NCI-H1436 treated with DMSO at 0.1 percent for 48 hours (cell line): ENCODE data around the gene CHST15.
"Not testable (repeated sequence)": the region's sequence is repeated elsewhere in the genome, so short reads cannot be mapped to it uniquely, and the experiment has no call there.

ENCODE experiments used
- DNase-seq: peaks from one replicate; lab custom pipeline; 2025; lab: John Stamatoyannopoulos, UW

Gene CHST15

GRCh38 chr10:124044143-124044862, 49.1 kb downstream of the CHST15 start:
- DNase-seq: no peak

- DNase-seq: no peak
Measured at GRCh38 chr10:124043310-124044142, 49.9 kb downstream of the CHST15 start.

- no peak for DNase-seq
Measured at GRCh38 chr10:124042656-124043309, 50.6 kb downstream of the CHST15 start.

DNA sequence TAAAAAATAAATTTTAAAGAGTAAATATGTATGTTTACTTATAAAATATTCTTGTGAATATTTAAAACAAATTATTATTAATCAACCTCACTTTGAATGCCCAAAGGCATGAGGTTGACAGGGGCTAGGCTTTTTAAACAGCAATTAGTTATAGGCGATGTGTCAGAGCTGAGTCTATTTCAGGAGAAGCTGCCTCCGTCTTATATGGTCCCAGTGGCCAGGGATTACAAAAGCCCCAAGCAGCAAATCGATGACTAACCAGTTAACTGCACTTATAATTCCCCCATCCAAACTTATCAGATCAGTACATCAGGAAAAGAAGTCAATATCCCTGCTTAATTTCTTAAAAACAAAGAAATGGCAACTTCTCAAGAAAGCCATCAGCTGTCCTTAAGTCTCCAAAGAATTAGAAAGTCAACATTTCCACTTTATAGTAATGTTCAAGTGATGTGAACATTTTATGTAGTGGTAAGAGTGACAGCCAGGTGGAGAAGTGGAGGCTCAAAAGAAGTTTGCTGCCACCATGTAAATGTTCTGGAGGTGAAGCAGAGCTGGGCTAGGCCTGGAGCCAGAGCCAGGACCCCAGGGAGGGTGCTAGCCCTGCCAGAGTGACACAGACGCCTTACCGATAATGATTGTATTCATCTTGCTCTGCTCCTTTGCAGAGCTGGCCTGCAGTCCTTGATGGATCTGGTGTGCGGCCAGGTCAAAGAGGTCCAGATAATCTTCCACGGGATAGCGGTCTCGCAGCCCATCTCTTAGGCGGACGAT, 51.5 kb downstream of the CHST15 start:
- no peak for DNase-seq

DNA sequence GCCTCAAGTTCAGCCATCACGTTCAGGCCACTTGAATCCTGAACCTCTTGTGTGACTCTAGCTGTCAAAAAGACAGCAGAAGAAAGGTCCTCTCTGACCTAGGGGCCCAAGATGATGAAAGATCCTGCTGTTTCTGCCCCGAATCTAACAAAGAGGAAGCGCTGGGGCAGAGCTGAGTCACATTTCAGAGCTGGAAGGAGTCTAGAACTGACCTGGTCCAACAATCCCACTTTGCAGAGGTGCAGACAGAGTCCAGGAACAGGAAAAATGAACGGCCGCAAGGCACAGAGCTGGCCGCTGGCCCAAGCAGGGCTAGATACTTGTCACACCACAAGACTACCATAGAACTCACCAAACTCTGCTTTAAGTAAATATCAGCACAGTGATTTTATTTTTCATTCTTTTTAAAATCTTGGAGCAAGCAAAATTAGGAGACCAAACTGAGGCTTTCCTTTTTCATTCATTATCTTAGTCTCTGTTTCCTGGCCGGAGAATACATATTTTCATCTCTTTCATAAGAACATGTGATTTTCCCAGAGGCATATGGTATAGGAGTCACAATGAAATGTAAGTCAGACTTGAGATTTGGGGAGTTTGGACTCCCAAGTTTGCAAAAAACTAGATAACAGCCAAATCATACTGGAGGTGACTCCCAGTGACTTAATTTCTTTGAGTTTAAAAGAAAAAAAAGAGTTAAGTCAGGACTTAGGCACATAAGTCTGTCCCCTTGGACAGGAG, 52.8 kb downstream of the CHST15 start:
- DNase-seq: no peak

DNA sequence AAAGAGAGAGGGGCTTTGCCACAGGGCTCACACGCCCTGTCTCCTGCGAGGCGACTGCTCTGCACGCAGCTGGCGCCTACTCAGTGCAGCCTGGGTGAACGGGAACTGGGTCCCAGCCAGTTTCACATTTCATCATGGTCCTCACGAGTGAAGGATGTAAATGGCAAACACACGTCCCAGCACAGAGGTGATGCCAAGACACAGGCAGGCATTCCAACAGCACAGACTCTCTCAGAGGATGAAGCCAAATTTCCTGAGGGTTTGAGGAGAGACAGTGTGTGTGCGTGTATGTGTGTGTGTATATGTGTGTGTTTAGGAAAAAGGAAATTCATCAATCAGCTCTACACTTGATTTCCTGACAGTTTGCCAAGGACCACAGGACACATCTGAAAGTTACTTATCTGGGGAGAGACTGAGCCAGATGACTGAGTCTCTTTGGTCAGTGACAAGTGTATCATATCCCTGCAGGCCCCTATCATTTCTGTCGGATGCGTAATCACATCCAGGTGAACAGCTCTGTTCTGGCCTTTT, 53.9 kb downstream of the CHST15 start:
- no peak for DNase-seq

DNA sequence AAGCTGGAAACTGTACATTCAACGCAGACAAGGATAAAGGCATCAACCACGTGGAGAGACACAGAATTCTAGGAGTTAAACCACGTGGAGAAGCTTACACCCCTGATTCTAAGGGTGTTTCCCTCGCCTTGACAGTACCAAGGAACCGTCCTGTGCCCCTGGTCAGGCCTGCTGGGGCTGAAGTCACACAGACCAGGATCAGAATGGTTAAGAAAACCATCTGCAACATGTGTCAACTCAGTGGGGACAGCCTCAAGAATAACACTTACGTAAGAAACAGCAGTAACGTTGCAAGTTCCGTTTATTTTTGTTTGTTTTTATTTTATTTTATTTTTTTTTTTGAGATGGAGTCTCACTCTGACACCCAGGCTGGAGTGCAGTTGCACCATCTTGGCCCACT, 55.6 kb downstream of the CHST15 start:
- DNase-seq: no peak

- DNase-seq: no peak
Measured at GRCh38 chr10:124037286-124037685, 56.1 kb downstream of the CHST15 start.

- DNase-seq: no peak
Measured at GRCh38 chr10:124036746-124037145, 56.7 kb downstream of the CHST15 start.

DNA sequence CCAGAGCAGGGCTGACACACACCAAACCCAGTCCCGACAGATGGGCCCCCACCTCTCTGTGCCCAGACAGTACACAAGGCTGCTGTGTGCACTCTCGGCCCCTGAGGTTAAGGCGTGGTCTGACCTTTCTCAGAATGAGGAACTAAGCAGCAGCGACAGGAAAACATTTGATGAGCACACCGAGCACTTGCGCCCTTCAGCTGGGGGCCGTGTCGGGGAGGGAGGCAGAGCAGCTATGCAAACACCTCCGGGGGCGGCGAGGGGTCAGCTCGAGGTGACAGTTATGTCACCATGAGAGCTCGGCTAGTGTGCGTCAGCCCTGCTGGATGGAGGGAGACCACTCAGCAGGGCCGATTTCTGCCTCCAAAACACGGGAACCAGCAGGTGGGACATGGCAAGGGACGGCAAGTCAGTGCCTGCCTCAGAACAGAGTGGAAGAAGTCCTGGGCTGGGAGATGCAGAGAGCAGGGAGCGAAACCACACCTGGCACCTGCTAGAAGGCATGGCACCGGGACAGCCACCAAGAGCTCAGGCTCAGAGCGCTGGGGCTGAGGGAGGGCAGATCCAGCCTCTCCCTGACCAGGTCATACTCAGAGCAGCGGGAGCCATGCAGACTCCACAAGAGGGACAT, 57.4 kb downstream of the CHST15 start:
- DNase-seq: no peak

- DNase-seq: no peak
Measured at GRCh38 chr10:124035306-124035927, 58.0 kb downstream of the CHST15 start.

GRCh38 chr10:124034576-124035305, 58.7 kb downstream of the CHST15 start:
- not testable (repeated sequence) for DNase-seq

DNA sequence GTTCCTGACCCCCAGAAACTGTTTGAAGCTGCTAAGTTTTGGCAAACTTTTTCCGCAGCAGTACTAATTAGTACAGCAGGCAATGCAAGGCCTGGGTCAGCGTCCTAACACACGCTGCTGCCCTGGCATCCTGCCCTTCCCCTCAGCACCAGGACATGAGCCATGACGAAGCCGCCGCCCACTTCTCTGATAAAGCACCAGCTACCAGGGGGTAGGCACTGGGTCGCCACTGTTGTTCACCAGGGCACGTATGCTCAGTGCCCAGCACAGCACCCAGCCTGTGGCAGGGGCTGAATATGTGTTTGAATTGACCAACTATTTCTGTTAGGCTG, 59.5 kb downstream of the CHST15 start:
- DNase-seq: no peak

- no peak for DNase-seq
Measured at GRCh38 chr10:124032971-124033886, 60.2 kb downstream of the CHST15 start.

DNA sequence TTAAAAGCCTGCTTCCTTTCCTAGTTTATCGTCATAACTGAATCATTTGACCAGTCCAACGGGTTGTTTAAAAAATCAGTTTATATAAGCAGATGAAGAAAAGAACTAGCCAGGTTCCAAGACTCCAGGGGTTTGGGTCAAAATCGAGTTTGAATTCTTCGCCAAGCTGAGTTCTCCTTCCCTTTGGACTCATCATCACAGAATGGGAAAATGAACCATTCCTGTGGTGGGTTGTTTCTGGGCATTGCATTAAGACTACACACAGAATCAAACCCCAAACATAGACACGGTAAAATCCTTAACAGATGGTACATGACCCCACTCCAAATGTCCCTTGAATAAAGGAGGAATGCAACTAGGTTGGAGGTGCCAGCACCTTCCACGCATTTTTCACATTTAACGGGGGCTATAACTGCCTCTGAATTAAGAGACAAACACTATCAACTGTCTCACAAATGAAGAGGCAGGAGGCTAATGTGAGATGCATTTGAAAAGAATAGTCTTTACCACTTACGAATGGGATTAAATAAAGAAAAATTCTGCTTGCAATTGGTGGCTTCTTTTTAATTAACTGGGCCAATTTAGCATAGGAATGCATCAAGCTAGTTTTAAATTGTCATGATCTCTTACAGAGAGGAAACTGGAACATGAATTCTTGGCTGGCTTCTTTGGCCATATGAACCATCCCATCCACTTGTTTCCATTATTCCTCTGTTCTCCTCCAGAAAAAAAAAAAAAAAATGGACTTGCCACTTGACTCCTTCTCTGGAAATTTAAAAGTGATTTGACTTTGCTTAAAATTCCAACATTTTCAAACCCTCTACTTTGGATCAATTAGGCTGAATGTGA, 61.1 kb downstream of the CHST15 start:
- DNase-seq: no peak

DNA sequence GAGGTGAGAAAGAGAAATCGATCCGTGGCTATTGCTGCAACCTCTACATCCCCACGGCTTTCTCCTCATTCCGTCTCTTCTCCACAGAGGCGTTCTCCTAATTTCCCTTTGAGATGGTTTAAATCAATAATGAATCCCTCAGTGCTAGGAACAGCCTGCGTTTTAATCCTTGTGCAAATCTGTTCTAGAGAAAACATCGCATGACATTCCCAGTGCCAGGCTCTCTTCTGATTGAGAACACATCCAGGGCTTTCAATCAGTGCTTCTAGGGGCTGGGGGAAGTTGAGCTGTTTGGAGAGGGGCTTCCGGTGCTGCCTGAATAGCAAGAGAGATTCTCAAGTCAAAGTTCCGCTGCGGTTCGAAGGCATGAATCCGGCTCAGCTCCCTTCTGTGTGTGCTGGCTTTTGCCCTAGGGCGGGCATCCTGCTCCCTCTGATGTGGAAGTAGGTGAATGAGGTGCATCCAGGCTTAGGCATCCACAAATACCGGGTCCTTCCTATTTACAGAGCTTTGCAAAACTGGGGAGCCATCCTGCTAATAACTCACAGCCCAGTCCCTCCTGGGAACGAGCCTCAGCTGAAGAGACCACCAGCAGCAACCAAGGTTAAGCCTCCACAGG, 62.8 kb downstream of the CHST15 start:
- DNase-seq: no peak

GRCh38 chr10:124030061-124030460, 63.3 kb downstream of the CHST15 start:
- DNase-seq: no peak
